HEK293 (cell line): ENCODE results near the gene SCYGR1.

Source experiments
- GFI1B ChIP-seq: fragments of 450-650 bp; formaldehyde crosslinking; IDR thresholded peaks from 2 replicates; pipeline ENCODE4 v1.5.1; 2016; ENCODE audit warnings: missing biosample characterization, missing genetic modification characterization
- KLF1 ChIP-seq: fragments of 450-650 bp; formaldehyde crosslinking; IDR thresholded peaks from 2 replicates; pipeline ENCODE4 v1.5.1; 2016; ENCODE audit warnings: missing biosample characterization, missing genetic modification characterization
- ZBTB49 ChIP-seq: fragments of 450-650 bp; formaldehyde crosslinking; IDR thresholded peaks from 2 replicates; pipeline ENCODE4 v1.5.1; 2016; ENCODE audit warnings: missing biosample characterization, missing genetic modification characterization, low read depth
- ZNF24 ChIP-seq: fragments of 450-650 bp; formaldehyde crosslinking; IDR thresholded peaks from 2 replicates; pipeline ENCODE4 v1.5.1; 2016; ENCODE audit warnings: missing biosample characterization, missing genetic modification characterization
- ZNF830 ChIP-seq: fragments of 450-650 bp; IDR thresholded peaks from 2 replicates; pipeline ENCODE4 v1.5.0; 2018; ENCODE audit warnings: missing biosample characterization, missing genetic modification characterization, low read depth, mild to moderate bottlenecking, moderate library complexity

- TF ChIP-seq GFI1B (no peak), KLF1 (no peak), ZNF24 (no peak), ZNF830 (no peak), ZBTB49 (tag by site-specific recombination) (no peak)
These were observed 10.0 kb downstream of the SCYGR1 start for GRCh38 chr2:227377467-227378351.
